ENCODE results near the gene DCAF10. TPM values are rescaled to one million over a fixed set of nuclear protein-coding genes. Genes with fewer than 3 reads are reported as not detected.
"Not testable (repeated sequence)": the region's sequence is repeated elsewhere in the genome, so short reads cannot be mapped to it uniquely, and the experiment has no call there.

Gene DCAF10
- total RNA-seq, 1 donor from 2014 or later, result 17.3 TPM

GRCh38 chr9:37905776-37906175 lies 105.2 kb downstream of the DCAF10 start:
- DNase-seq (ENCODE audit: low spot score) (no peak), ATAC-seq (no peak)

DNA sequence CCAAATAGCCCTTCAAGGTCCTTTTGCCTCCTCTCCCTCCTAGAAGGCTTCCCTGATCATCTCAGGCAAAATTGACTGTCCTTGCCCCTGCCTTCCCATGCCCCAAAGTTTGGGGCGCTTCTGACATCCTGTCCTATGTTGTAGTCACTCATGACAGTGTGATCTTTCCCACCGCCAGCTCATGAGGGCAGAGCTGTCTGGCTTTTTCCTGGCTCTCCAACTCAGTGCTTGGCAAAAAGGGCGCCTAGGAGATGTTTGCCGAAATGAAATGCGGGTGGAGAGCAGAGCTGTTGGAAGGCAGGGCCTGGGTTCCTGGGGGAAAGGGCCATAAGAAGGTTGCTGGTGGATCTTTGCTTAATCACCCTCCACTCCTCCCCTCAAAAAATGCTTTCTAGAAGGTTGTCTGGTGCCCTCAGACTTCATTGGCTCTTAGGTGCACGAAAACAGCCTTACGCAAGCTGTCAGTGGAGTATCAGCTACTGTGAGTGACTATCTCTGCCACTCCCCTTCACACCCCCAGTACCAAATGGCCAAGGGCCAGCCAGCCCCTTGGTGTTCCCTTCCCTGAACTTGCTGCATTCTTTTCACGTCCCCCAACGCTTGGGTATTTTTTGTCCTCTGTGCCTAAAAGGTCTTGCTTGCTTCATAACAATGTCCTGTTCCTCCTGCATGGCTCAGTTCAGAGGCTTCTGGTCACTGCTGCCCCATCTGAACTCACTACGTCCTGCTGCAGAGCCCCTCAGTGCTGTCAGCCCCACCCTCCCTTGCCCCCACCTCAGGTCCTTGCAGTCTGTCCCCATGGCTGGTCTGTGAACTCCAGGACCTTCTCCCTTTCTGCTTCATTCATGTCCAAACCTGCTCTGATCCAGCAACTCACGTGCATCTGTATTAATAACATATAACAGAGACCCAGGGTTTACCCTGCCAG lies 106.0 kb downstream of the DCAF10 start:
- DNase-seq (ENCODE audit: low spot score) (no peak), ATAC-seq (no peak)

DNA sequence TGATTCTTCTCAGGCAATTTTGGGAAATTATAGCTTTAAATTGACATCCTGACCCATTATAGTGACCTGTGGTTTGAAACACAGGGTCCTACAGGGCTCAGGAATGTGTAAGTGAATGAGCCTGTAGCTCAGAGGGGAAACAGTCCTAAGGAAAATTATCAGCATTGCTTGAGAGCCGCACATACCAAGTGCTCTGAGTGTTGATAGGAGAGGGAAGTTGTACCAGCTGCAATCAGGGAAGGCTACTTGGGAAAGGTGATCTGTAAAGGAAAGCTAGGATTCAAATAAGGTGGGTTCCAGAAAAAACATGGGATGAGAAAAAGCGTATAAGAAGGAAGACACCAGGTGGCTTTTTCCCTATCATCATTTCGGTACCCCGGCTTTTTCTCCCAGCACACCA lies 107.7 kb downstream of the DCAF10 start:
- ATAC-seq, result no peak

GRCh38 chr9:37908698-37909186 lies 108.1 kb downstream of the DCAF10 start:
- peak; percentile 53 for DNase-seq (ENCODE audit: low spot score)

More for the DNA sequence above, 107.7 kb downstream of the DCAF10 start:
- DNase-seq (ENCODE audit: low spot score), result no peak

DNA sequence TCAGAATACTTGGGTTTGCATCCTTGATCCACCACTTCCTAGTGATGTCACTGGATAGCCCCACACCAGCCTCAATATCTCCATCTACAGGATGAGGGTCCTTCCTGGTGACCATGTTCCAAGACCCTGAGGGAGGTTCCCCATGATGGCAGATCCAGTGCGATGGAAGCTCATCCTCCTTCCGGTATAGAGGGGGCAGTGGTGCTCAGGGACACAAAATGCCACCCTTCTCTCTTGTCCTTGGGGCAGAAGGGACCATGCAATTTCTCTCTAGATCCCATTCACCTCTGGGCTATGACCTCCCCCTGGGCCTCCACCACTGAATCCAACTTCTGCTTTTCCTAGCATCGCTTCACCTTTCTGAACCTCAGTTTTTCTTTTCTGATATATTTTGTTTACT lies 108.7 kb downstream of the DCAF10 start:
- DNase-seq (ENCODE audit: low spot score) (peak; percentile 36), ATAC-seq (no peak)

More at GRCh38 chr9:37908698-37909186, 108.1 kb downstream of the DCAF10 start:
- ATAC-seq, result no peak

DNA sequence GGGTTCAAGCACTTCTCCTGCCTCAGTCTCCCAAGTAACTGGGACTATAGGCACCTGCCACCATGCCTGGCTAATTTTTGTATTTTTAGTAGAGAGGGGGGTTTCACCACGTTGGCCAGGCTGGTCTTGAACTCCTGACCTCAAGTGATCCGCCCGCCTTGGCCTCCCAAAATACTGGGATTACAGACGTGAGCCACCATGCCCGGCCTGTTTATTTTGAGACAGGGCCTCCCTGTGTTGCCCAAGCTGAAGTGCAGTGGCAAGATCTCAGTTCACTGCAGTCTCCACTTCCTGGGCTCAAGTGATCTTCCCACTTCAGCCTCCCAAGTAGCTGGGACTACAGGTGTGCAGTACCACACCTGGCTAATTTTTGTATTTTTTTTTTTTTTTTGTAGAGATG lies 109.2 kb downstream of the DCAF10 start:
- ATAC-seq, result not testable (repeated sequence)
- DNase-seq (ENCODE audit: low spot score), result peak; percentile 36

- DNase-seq (ENCODE audit: low spot score) (no peak), ATAC-seq (no peak)
These were observed 109.7 kb downstream of the DCAF10 start for GRCh38 chr9:37910271-37910670.

DNA sequence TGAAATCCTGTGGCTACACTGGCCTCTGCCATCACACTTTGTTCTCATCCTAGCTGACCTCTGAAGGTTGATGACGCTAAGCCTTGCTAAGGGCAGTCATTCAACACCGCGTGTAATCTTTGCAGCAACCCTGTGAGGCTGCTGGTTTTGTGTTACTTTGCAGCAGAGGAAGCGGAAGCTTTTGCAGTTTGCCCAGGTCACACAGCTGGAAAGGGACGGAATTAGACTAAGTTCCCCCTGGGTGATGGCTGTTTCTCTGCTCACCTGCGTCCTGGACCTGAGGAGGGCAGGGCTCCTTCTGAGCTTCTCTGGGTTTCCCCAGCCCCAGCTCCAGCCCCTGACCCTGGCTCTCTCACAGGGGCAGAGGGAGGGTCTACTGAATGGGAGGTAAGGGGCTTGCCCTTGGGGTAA lies 110.7 kb downstream of the DCAF10 start:
- no peak for ATAC-seq
- DNase-seq (ENCODE audit: low spot score), result peak; percentile 37

- ATAC-seq, result peak; percentile 93
These were observed 113.0 kb downstream of the DCAF10 start for GRCh38 chr9:37913480-37914153.

DNA sequence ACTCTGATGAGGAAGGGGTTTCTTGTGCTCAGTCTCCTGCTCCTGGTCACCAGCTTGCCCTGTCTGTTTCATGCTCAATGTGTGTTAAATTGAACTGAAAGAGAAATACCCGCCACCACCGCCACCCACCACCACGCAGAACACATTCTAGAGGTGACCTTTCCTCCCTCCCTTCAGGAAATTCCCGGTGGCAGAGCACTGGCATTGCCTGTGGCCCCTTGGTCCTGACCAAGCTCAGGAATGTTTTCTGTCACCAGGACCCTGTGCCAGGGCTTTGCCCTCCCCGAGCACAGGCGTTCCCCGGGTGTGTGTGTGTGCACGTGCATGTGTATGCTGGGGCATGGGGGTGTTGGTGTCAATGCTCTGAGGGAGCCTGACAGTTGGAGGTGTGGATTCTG lies 113.6 kb downstream of the DCAF10 start:
- ATAC-seq, result peak; percentile 7

More at GRCh38 chr9:37913480-37914153, 113.0 kb downstream of the DCAF10 start:
- peak; percentile 84 for DNase-seq (ENCODE audit: low spot score)

GRCh38 chr9:37914701-37915358 lies 114.2 kb downstream of the DCAF10 start:
- DNase-seq (ENCODE audit: low spot score) (peak; percentile 40), ATAC-seq (no peak)

More for the DNA sequence above, 113.6 kb downstream of the DCAF10 start:
- peak; percentile 42 for DNase-seq (ENCODE audit: low spot score)

DNA sequence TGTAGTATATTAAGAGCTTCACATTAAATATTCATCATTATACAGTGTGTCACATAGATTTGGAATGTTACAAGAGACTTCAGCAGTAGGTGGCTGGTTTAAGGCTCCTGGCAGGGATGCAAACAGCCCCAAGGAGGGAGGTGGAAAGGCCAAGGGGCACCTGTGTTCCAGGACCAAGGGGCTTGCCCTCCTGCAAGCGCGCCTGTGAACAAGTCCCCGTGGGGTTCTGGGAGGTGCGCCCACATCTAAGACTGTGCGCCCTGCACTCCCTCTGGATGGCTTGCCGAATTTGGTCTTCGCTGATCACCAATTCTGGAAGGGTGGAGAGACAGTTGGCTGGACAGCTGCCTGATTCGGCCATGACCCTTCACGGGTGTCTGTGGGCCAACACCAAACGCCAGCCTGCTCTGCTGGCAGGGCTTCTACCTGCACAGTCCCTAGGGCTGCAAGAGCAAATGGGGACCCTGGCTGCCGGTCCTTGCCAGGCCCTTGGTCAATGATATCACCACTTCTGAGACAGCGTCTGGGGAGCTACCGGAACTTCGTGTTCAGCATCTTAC lies 115.4 kb downstream of the DCAF10 start:
- peak; percentile 43 for DNase-seq (ENCODE audit: low spot score)
- ATAC-seq, result no peak

GRCh38 chr9:37916471-37917312 lies 116.1 kb downstream of the DCAF10 start:
- no peak for ATAC-seq
- peak; percentile 41 for DNase-seq (ENCODE audit: low spot score)

Other genes starting within 250 kb of the DCAF10 start
- gene FBXO10, start 224.4 kb upstream of the DCAF10 start, total RNA-seq, result 3.4 TPM
- 35.4 TPM for gene TOMM5, start 208.2 kb upstream of the DCAF10 start, total RNA-seq
- 0.88 TPM for gene FRMPD1, start 149.8 kb upstream of the DCAF10 start, total RNA-seq
- 3.6 TPM for gene TRMT10B, start 47.0 kb upstream of the DCAF10 start, total RNA-seq
- 15.2 TPM for gene EXOSC3, start 15.7 kb upstream of the DCAF10 start, total RNA-seq
- gene SLC25A51, start 103.3 kb downstream of the DCAF10 start, total RNA-seq, result 5.6 TPM

All from left lobe of liver (tissue), 2 donors.